GM18499 (cell line): ENCODE measurements around the gene PLCH1.

Source experiments
- ATAC-seq: cut with Tn5 transposase; IDR thresholded peaks from one replicate; pipeline ENCODE4 v1.9.1; 2021; ENCODE audit warnings: moderate number of reproducible peaks; ENCODE audit not compliant: insufficient read depth, unreplicated experiment

The PLCH1 gene

DNA sequence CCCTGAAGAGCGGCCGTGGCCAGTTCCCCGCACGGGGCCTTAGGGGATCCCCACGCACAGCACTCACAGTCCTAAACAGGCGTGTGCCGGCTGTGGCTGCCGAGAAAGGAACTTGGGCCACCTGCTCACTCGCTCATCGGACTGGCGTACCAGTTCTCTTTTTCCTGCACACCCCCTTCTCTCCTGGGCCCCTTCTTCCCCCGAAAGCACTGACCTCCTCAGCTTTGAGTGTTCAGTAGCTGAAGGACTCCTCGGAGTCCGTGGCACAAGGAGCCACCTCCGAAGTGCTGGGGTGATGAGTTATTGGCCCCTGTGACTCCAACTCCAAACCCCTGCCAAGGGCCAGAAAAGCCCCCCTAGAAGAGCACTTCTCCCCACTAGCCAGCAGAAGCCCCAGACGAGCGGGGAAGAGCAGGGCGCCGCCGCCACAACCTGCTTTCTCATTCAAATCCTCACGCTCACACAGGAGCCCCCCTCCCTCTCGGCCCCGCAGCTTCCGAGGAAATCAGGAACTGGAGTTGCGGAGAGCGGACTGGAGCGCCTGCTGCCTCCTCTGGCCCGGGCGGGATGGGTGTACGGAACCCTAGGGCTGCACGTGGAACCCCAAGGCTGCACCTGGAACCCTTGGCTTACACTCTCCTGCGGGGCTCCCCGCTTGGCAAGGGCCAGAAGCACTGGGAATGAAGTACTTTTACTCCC lies at the start of gene PLCH1:
PLCH1 (minus strand) TSS at position 446 of the 699 bp plus-strand sequence. CDS start 40,847 bp downstream, outside the sequence.
- ATAC-seq, result no peak

DNA sequence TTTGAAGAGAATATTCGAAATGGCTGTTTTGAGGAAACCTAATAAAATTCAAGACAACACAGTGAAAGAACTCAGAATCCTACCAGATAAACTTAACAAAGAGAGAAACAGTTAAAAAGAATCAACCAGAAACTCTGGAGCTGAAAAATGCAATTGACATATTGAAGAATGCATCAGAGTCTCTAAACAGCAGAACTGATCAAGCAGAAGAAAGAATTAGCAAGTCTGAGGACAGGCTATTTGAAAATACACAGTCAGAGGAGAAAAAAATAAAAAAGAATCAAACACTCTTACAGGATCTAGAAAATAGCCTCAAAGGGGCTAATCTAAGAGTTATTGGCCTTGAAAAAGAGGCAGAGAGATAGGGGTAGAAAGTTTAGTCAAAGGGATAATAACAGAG lies 47.7 kb upstream of the PLCH1 start:
- ATAC-seq, result no peak

- ATAC-seq, result no peak
Observed at GRCh38 chr3:155791190-155791589, 46.3 kb upstream of the PLCH1 start.

- ATAC-seq, result no peak
Observed at GRCh38 chr3:155790272-155790925, 45.5 kb upstream of the PLCH1 start.

GRCh38 chr3:155785662-155786295 lies 40.9 kb upstream of the PLCH1 start:
- ATAC-seq, result no peak

- ATAC-seq, result no peak
Observed at GRCh38 chr3:155782390-155782953, 37.6 kb upstream of the PLCH1 start.

GRCh38 chr3:155780291-155780690 lies 35.4 kb upstream of the PLCH1 start:
- ATAC-seq, result no peak

GRCh38 chr3:155778462-155778861 lies 33.6 kb upstream of the PLCH1 start:
- ATAC-seq, result no peak

- ATAC-seq, result no peak
Observed at GRCh38 chr3:155772801-155773200, 27.9 kb upstream of the PLCH1 start.

DNA sequence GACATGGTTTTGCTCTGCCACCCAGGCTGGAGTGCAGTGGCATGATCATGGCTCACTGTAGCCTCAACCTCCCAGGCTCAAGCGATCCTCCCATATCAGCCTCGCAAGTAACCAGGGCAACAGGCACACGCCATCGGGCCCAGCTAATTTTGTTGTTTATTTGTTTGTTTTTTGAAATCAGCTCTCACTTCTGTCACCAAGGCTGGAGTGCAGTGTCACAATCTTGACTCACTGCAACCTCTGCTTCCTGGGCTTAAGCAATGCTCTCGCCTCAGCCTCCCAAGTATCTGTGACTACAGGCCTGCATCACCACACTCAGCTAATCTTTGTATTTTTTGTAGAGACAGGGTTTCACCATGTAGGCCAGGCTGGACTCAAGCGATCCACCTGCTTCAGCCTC lies 26.3 kb upstream of the PLCH1 start:
- no peak for ATAC-seq

- ATAC-seq, result no peak
Observed at GRCh38 chr3:155766206-155766605, 21.3 kb upstream of the PLCH1 start.

- ATAC-seq, result no peak
Observed at GRCh38 chr3:155763870-155764463, 19.1 kb upstream of the PLCH1 start.

- no peak for ATAC-seq
Observed at GRCh38 chr3:155760653-155761052, 15.8 kb upstream of the PLCH1 start.

GRCh38 chr3:155757577-155757976 lies 12.7 kb upstream of the PLCH1 start:
- no peak for ATAC-seq

GRCh38 chr3:155753038-155753639 lies 8.3 kb upstream of the PLCH1 start:
- ATAC-seq, result no peak

- ATAC-seq, result no peak
Observed at GRCh38 chr3:155748611-155749365, 3.9 kb upstream of the PLCH1 start.

DNA sequence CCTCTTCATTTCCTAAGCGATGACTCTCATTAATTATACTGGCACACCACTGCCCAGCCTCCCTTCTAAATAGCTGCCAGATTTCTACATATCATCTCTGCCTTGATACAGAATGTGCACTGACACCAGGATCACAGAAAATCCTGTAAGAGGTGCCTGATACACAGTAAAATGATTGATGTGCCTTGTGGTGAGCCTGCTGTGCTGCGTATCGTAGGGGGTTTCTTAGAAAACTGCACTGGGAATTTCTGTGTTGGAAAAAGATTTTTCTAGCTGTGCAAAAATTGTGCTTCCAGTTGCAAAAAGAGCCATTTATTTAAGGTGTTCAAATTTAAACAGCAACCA lies 3.0 kb upstream of the PLCH1 start:
- no peak for ATAC-seq

DNA sequence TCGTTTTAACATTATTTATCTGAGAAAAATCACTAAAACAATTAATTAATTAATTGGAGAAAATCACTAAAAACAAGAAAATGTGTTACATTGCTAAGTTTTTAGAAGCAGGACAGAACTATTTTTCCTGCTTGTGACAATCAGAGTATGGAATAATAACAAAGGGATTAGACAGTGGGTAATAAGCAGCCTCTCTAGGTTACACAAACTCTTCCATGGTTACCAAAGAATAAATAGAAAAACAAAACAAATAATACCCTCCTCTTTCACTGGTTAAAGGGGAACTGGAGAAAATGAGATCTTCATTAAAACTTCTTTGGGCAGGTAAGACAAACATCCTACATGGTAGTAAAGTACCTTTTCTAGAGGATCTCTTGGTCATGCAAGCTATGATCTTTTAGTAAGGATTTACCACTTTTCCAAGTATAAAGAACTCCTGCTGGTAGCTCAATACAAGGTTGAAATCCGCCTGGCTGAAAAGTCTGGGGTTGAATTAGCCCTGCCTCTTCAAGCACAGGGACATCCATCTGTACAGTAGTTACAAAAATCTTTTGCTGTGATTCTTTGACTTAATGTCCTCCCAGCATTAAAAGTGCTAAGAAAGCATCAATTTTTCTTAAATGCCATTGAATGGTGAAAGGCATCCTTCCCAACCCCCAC lies 2.5 kb upstream of the PLCH1 start:
- no peak for ATAC-seq

DNA sequence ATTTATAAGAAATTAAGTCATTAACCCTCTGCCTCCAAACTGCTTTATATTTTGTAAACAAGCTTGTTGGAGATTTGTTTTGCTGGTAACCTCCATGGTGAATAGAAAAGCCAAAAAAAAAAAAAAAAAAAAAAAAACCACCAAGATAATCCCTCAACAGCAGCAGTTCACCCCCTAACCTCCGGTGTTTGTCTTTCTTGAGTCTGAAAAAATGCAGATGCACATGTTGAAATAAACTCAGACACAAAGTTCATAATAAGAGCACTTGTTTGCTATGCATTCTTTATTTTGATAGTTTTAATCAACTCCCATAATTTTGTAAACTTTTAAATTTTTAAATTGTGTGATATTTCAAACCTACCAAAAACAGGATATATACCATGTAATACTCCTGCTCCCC lies 1.8 kb upstream of the PLCH1 start:
- ATAC-seq, result no peak
